Mesenchymal stem cell (in vitro differentiated cells and primary cell): ENCODE results near the gene CBLN4.

Experiments
- DNase-seq: peaks from one replicate; pipeline ENCODE4 v3.0.0-alpha.2; 2013
- H2AFZ ChIP-seq: one replicate; pipeline ENCODE4 v1.6.1; 2013; ENCODE audit warnings: low read depth, mild to moderate bottlenecking, control low read depth, inconsistent platforms, low read length, moderate library complexity
- H2AK5ac ChIP-seq: 2 replicates; pipeline ENCODE4 v1.6.1; 2013; ENCODE audit warnings: low read length, moderate library complexity, mild to moderate bottlenecking, inconsistent platforms; ENCODE audit not compliant: severe bottlenecking
- H2BK120ac ChIP-seq: one replicate; pipeline ENCODE4 v1.6.1; 2013; ENCODE audit warnings: low read depth, mild to moderate bottlenecking, inconsistent platforms, low read length, moderate library complexity
- H2BK12ac ChIP-seq, 2 experiments: one replicate each; pipeline ENCODE4 v1.6.1; 2013; ENCODE audit warnings: inconsistent platforms in 2 of 2, low read length in 2 of 2, mild to moderate bottlenecking in 2 of 2, moderate library complexity in 2 of 2, control low read depth in 1 of 2
- H2BK15ac ChIP-seq: one replicate; pipeline ENCODE4 v1.6.1; 2013; ENCODE audit warnings: mild to moderate bottlenecking, low read depth, inconsistent platforms; ENCODE audit not compliant: poor library complexity, severe bottlenecking
- H2BK5ac ChIP-seq: 2 replicates; pipeline ENCODE4 v1.6.1; 2013; ENCODE audit warnings: low read depth, mild to moderate bottlenecking, low read length, control low read depth, inconsistent platforms; ENCODE audit not compliant: poor library complexity, severe bottlenecking
- H3K14ac ChIP-seq, 2 experiments: one replicate each; pipeline ENCODE4 v1.6.1; 2013; ENCODE audit warnings: inconsistent platforms in 2 of 2, low read length in 2 of 2, control low read depth in 1 of 2, mild to moderate bottlenecking in 1 of 2, moderate library complexity in 1 of 2
- H3K18ac ChIP-seq, 2 experiments: one replicate each; pipeline ENCODE4 v1.6.1; 2013; ENCODE audit warnings: inconsistent platforms in 2 of 2, low read length in 2 of 2, control low read depth in 1 of 2, low read depth in 1 of 2, mild to moderate bottlenecking in 1 of 2
- H3K23ac ChIP-seq, 2 experiments: one replicate each; pipeline ENCODE4 v1.6.1; 2013; ENCODE audit warnings: inconsistent platforms in 2 of 2, low read length in 2 of 2, mild to moderate bottlenecking in 2 of 2, moderate library complexity in 2 of 2, control low read depth in 1 of 2
- H3K27ac ChIP-seq: 2 replicates; pipeline ENCODE4 v1.5.1; 2013; ENCODE audit warnings: mild to moderate bottlenecking, moderate library complexity, low read length, control low read depth, inconsistent platforms; ENCODE audit not compliant: poor library complexity, severe bottlenecking
- H3K27me3 ChIP-seq, 2 experiments: 2 replicates each; pipeline versions ENCODE4 v1.6.1 to v1.7.0; 2013; ENCODE audit warnings: low read length in 2 of 2, mild to moderate bottlenecking in 2 of 2, moderate library complexity in 2 of 2, control low read depth in 1 of 2, inconsistent platforms in 1 of 2; ENCODE audit not compliant: control insufficient read depth in 1 of 2, insufficient read depth in 1 of 2
- H3K36me3 ChIP-seq, 2 experiments: 2 replicates each; pipeline versions ENCODE4 v1.6.1 to v1.7.0; 2013; ENCODE audit warnings: low read length in 2 of 2, control low read depth in 1 of 2, inconsistent platforms in 1 of 2, low read depth in 1 of 2, mild to moderate bottlenecking in 1 of 2; ENCODE audit not compliant: insufficient read depth in 2 of 2, control insufficient read depth in 1 of 2
- H3K4ac ChIP-seq, 2 experiments: one replicate each; pipeline ENCODE4 v1.6.1; 2013; ENCODE audit warnings: inconsistent platforms in 2 of 2, low read length in 2 of 2, mild to moderate bottlenecking in 2 of 2, moderate library complexity in 2 of 2, control low read depth in 1 of 2, low read depth in 1 of 2
- H3K4me1 ChIP-seq: 2 replicates; pipeline ENCODE4 v1.6.1; 2013; ENCODE audit warnings: low read depth, low read length, control low read depth; ENCODE audit not compliant: control insufficient read depth, insufficient read depth
- H3K4me2 ChIP-seq: 2 replicates; pipeline ENCODE4 v1.6.1; 2013; ENCODE audit warnings: low read length, mild to moderate bottlenecking, inconsistent platforms; ENCODE audit not compliant: poor library complexity, severe bottlenecking
- H3K4me3 ChIP-seq, 2 experiments: 2 replicates each; pipeline versions ENCODE4 v1.5.1 to v1.7.0; 2013; ENCODE audit warnings: low read length in 2 of 2, mild to moderate bottlenecking in 2 of 2, control low read depth in 1 of 2, low read depth in 1 of 2; ENCODE audit not compliant: insufficient read depth in 1 of 2
- H3K79me1 ChIP-seq: replicated peaks from 2 replicates; pipeline ENCODE4 v1.6.1; 2013; ENCODE audit warnings: mild to moderate bottlenecking, control low read depth, low read length, inconsistent platforms; ENCODE audit not compliant: poor library complexity, severe bottlenecking
- H3K9ac ChIP-seq: 2 replicates; pipeline ENCODE4 v1.7.0; 2013; ENCODE audit warnings: mild to moderate bottlenecking, low read length, moderate library complexity
- H3K9me3 ChIP-seq: 2 replicates; pipeline ENCODE4 v1.7.0; 2013; ENCODE audit warnings: mild to moderate bottlenecking, low read length; ENCODE audit not compliant: control insufficient read depth
- H4K8ac ChIP-seq: one replicate; pipeline ENCODE4 v1.6.1; 2013; ENCODE audit warnings: inconsistent platforms, mild to moderate bottlenecking, low read length, moderate library complexity
- H4K91ac ChIP-seq: one replicate; pipeline ENCODE4 v1.6.1; 2013; ENCODE audit warnings: mild to moderate bottlenecking, low read length, inconsistent platforms
- WGBS: methylation state at CpG from one replicate; pipeline ENCODE4 v1.1.7; 2013; ENCODE audit warnings: mixed read lengths; 5-methylcytosine and 5-hydroxymethylcytosine counted together

The CBLN4 gene

GRCh38 chr20:56004611-56005388, 519 bp downstream of the CBLN4 start:
- peaks cover 0 to 33% of the 10 kb centered on the region in 2 experiments for H3K27me3 ChIP-seq
- H3K4ac ChIP-seq: no peak overlapping the region
- H2AFZ ChIP-seq: no peak overlapping the region
- no peak overlapping the region for H2BK15ac ChIP-seq
- H2BK12ac ChIP-seq: no peak overlapping the region
- no peak overlapping the region for H2BK5ac ChIP-seq
- no peaks in the 10 kb centered on the region for H3K36me3 ChIP-seq
- H3K4me3 ChIP-seq: no peak overlapping the region
- H3K9ac ChIP-seq: no peak overlapping the region
- DNase-seq: no peak
- no peak overlapping the region for H3K14ac ChIP-seq
- H2AK5ac ChIP-seq: no peak overlapping the region
- H3K4me1 ChIP-seq: no peaks in the 10 kb centered on the region
- no peaks in the 10 kb centered on the region for H3K9me3 ChIP-seq
- no peak overlapping the region for H4K8ac ChIP-seq
- H3K79me1 ChIP-seq: no peaks in the 10 kb centered on the region
- H3K27ac ChIP-seq: no peak overlapping the region
- 94% methylated on average over 70 of the region's 70 CpGs for WGBS
- H2BK120ac ChIP-seq: no peak overlapping the region
- H3K18ac ChIP-seq: no peak overlapping the region
- H3K23ac ChIP-seq: no peak overlapping the region
- H4K91ac ChIP-seq: no peak overlapping the region
- no peak overlapping the region for H3K4me2 ChIP-seq

DNA sequence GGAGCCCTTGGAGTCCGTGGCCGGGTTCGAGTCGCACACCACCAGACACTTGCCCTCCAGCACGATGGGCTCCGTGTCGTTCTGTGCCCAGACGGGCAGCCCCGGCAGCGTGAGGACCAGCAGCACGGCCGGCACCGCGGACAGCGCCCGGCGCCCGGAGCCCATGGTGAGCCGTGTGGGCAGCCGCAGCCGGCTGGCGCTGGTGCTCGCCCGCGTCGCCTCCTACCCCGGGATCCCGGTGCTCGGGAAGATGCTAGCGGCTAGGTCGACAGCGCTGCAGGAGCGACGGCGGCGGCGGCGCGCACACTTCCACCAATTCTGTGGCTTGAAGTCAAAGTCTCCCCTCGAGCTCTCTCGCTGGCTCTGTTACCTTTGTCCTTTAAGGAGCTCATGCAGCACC, 1.3 kb downstream of the CBLN4 start:
- Histone ChIP-seq H3K4me1 (no peaks in the 10 kb centered on the region), H3K4ac (no peak overlapping the region), H2BK5ac (no peak overlapping the region), H2BK120ac (no peak overlapping the region), H3K79me1 (no peaks in the 10 kb centered on the region), H4K91ac (no peak overlapping the region), H3K18ac (no peak overlapping the region), H2AK5ac (no peak overlapping the region), H2BK12ac (no peak overlapping the region), H3K4me3 (no peak overlapping the region), H3K4me2 (no peak overlapping the region), H3K27ac (no peak overlapping the region), H3K36me3 (no peaks in the 10 kb centered on the region), H4K8ac (no peak overlapping the region), H3K9me3 (no peaks in the 10 kb centered on the region), H3K27me3 (peaks cover 0 to 33% of the 10 kb centered on the region in 2 experiments), H3K23ac (no peak overlapping the region), H2BK15ac (no peak overlapping the region), H3K9ac (no peak overlapping the region), H2AFZ (no peak overlapping the region), H3K14ac (no peak overlapping the region)
- 95% methylated on average over 41 of the region's 41 CpGs for WGBS
- DNase-seq: no peak

- DNase-seq: no peak
- H3K4me3 ChIP-seq: no peak overlapping the region
- H2BK15ac ChIP-seq: no peak overlapping the region
- H3K4me2 ChIP-seq: no peak overlapping the region
- H3K27ac ChIP-seq: no peak overlapping the region
- peaks cover 0 to 33% of the 10 kb centered on the region in 2 experiments for H3K27me3 ChIP-seq
- no peaks in the 10 kb centered on the region for H3K36me3 ChIP-seq
- no peak overlapping the region for H4K8ac ChIP-seq
- no peak overlapping the region for H3K4ac ChIP-seq
- no peak overlapping the region for H2BK120ac ChIP-seq
- 88% methylated on average over 38 of the region's 38 CpGs for WGBS
- H2AFZ ChIP-seq: no peak overlapping the region
- H4K91ac ChIP-seq: no peak overlapping the region
- H3K9me3 ChIP-seq: no peaks in the 10 kb centered on the region
- no peak overlapping the region for H2BK12ac ChIP-seq
- no peak overlapping the region for H3K9ac ChIP-seq
- H3K4me1 ChIP-seq: no peaks in the 10 kb centered on the region
- H3K18ac ChIP-seq: no peak overlapping the region
- no peak overlapping the region for H2AK5ac ChIP-seq
- H3K14ac ChIP-seq: no peak overlapping the region
- H3K79me1 ChIP-seq: no peaks in the 10 kb centered on the region
- no peak overlapping the region for H3K23ac ChIP-seq
- no peak overlapping the region for H2BK5ac ChIP-seq
Observed at GRCh38 chr20:56002908-56003800, 2.2 kb downstream of the CBLN4 start.

GRCh38 chr20:56001890-56002289, 3.4 kb downstream of the CBLN4 start:
- Histone ChIP-seq H3K23ac (no peak overlapping the region), H3K4ac (no peak overlapping the region), H3K9me3 (no peaks in the 10 kb centered on the region), H2AFZ (no peak overlapping the region), H2BK5ac (no peak overlapping the region), H2BK12ac (no peak overlapping the region), H2AK5ac (no peak overlapping the region), H3K4me1 (no peaks in the 10 kb centered on the region), H3K18ac (no peak overlapping the region), H3K4me2 (no peak overlapping the region), H2BK120ac (no peak overlapping the region), H2BK15ac (no peak overlapping the region), H3K27ac (no peak overlapping the region), H3K79me1 (no peaks in the 10 kb centered on the region), H4K8ac (no peak overlapping the region), H4K91ac (no peak overlapping the region), H3K14ac (no peak overlapping the region), H3K4me3 (no peak overlapping the region), H3K36me3 (no peaks in the 10 kb centered on the region), H3K27me3 (peaks cover 0 to 33% of the 10 kb centered on the region in 2 experiments), H3K9ac (no peak overlapping the region)
- DNase-seq: no peak
- 64% methylated on average over 3 of the region's 3 CpGs for WGBS
